ENCODE results near the gene SERBP1.

SERBP1 gene

DNA sequence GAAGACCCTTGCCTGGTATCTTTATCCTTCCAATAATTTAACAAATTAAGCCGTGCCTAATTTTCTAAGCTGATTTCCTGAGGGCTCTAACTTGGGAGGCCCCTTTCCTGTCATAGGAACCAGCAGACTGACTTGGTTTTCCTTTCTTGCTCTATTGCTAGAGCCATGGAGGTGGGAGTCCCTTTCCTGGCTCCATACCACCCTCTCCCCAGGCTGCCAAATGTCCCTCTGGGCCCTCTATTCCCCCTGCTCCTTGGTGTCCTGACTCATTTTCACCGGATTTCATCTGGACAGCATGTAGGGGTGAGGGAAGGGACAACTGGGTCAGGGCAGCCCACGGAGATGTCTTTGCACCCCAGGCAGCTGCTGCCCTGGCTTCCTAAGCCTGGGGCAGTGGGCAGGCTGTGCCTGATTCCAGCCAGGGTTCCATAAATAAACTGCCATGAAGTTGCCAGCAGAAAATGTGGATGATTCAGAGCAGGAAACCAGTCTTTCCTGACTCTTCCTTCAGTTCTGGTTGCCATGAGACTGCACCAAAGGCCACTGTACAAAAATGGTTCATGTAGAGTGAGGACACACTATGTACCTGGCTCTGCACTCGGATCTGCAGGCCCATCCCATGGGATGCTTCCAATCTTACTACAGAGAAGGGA lies 38.0 kb upstream of the SERBP1 start:
- DNase-seq (ENCODE audit: low read depth) = peak; percentile 9
- H3K4me3 ChIP-seq (replicated peaks; ENCODE audit: low read depth, low read length) = no peak overlapping the region
- TF ChIP-seq, protein P1, sequence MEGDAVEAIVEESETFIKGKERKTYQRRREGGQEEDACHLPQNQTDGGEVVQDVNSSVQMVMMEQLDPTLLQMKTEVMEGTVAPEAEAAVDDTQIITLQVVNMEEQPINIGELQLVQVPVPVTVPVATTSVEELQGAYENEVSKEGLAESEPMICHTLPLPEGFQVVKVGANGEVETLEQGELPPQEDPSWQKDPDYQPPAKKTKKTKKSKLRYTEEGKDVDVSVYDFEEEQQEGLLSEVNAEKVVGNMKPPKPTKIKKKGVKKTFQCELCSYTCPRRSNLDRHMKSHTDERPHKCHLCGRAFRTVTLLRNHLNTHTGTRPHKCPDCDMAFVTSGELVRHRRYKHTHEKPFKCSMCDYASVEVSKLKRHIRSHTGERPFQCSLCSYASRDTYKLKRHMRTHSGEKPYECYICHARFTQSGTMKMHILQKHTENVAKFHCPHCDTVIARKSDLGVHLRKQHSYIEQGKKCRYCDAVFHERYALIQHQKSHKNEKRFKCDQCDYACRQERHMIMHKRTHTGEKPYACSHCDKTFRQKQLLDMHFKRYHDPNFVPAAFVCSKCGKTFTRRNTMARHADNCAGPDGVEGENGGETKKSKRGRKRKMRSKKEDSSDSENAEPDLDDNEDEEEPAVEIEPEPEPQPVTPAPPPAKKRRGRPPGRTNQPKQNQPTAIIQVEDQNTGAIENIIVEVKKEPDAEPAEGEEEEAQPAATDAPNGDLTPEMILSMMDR (IDR thresholded peaks at IDR 0.05; ENCODE audit: low read length, missing control alignments) = no peak

DNA sequence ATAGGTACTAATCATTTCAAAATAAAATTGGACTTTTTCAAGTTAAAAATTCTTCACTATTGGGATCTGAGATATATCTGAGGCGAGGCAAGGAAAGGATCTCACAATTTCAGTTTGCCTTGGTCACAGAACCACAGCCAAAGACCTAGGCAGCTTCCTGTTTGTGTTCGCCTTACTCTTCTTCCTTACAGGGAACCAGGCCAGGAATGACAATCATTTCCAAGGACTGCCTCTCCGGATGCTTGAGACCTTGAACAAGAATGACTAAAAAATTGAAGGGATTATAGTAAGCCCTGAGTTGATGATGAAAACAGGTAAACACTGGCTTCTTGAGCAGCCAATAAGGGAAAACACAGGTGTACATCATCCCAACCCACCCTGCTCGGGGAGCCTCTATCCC lies 35.2 kb upstream of the SERBP1 start:
- TF ChIP-seq, protein P1 (IDR thresholded peaks at IDR 0.05; ENCODE audit: low read length, missing control alignments) = no peak
- H3K4me3 ChIP-seq (replicated peaks; ENCODE audit: low read depth, low read length) = no peak overlapping the region
- no peak for DNase-seq (ENCODE audit: low read depth)

DNA sequence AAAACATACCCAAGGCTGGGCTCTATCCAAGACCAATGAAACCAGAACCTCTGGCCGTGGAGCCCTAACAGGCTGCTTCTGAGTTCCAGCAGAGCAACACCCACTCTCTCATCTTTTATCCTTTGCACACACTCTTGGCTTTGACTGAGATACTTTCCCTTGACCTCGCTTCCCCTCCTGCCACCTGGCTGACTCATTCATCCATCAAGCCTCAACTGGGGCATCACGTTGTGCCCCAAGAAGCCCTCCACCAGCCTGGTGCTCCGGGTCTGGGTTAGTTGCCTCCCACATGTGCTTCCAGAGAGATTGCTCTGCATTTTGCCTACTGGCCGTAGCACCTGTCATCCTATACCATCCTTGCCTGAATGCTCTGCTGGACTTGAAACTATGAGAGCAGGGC lies 34.5 kb upstream of the SERBP1 start:
- TF ChIP-seq, protein P1 (IDR thresholded peaks at IDR 0.05; ENCODE audit: low read length, missing control alignments) = no peak
- H3K4me3 ChIP-seq (replicated peaks; ENCODE audit: low read depth, low read length) = no peak overlapping the region
- DNase-seq (ENCODE audit: low read depth) = no peak

DNA sequence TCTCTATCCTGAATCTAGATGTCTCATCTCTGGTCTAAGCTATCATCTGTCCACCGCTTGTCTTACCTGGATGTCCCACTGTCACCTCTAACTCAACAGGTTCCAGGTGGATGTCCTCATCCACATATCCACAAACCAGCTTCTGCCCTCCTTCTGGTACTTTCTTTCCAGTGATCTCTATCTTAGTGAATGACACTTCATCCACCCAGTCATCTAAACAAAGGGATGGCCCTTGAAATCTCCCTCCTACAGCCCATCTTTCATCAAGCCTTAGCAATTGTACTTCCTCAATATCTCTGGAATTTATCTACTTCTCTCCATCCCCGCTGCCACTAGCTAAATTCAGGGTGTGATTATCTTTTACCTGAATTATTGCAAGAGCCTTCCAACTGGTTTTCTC lies 33.9 kb upstream of the SERBP1 start:
- TF ChIP-seq, protein P1 (IDR thresholded peaks at IDR 0.05; ENCODE audit: low read length, missing control alignments) = no peak
- no peak overlapping the region for H3K4me3 ChIP-seq (replicated peaks; ENCODE audit: low read depth, low read length)
- no peak for DNase-seq (ENCODE audit: low read depth)

DNA sequence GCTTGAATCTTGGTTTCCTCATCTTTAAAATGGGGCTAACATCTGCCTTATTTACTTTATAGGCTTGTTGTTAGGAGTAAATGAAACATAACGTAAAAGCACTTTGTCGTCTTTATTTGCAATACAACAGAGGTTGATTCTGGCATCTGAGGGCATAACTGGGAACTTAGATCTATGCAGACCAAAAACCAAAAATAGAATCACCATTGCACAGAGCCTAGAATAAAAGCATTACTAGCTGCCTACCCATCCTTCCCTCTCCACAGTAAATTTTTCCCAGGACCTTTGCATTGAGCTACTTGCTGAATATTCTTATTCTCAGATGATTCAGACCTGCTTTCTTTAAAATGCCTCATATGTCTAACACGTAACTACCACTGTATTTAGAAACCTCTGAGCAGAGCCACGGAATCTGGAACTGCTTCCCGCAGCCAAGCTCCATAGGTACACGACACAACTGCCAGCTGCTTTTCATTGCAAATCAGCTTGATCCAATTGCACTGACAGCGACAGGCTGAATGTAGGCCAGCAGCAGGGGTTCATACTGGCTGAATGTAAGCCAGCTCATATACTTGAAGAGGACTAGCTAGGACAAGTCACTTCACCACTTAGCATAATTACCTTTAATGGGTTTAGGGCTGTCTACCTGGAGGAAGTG lies 33.2 kb upstream of the SERBP1 start:
- TF ChIP-seq, protein P1 (IDR thresholded peaks at IDR 0.05; ENCODE audit: low read length, missing control alignments) = no peak
- DNase-seq (ENCODE audit: low read depth) = no peak
- H3K4me3 ChIP-seq (replicated peaks; ENCODE audit: low read depth, low read length) = no peak overlapping the region

DNA sequence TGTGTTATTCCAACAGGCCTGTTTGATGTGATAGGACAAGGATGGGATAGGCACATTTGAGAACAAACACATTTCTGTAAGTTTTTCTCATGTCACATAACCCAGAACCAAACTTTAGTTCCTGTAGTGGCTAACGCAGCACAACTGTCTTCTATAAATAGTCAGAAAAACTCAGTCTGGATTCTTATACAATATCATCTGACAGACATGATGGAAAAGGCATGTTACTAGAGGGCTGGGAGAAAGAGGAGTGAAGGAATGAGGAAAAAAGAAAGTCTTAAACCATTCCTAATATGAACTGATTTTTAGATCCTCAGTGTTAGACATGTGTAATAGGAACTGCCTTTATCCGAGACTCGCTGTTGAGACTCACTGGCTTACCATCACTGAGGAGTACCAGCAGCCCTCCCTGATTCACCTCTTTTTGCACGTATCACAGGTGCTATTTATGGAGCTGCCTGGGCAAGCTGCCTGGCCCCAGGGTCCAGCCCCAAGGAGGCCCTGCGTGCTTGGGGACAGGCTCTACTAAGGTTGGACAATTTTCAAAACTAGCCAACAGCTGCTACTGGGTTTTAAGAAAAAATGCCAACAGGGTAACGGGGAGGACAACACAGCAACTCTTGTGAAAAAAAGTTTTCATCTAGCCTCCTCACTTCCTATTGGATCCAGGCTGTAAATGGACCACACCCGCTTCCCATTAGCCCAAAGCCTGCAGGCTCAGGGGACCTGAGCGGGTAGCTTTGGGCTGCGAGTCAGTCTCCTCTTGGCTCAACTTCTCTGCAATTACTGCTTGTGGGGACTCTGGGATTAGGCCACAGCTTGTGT lies 30.7 kb upstream of the SERBP1 start:
- no peak for DNase-seq (ENCODE audit: low read depth)
- TF ChIP-seq, protein P1 (IDR thresholded peaks at IDR 0.05; ENCODE audit: low read length, missing control alignments) = no peak
- no peak overlapping the region for H3K4me3 ChIP-seq (replicated peaks; ENCODE audit: low read depth, low read length)
